ENCODE results near the gene EML1.

Gene EML1

GRCh38 chr14:99793213-99794150, at the start of gene EML1:
Gene EML1, plus strand, starts transcription at chr14:99793413. Its CDS starts 64 bp downstream, at chr14:99793477.
- DNase-seq (ENCODE audit: low spot score) = peak; percentile 92

GRCh38 chr14:99744199-99744872, 48.9 kb upstream of the EML1 start:
- no peak for DNase-seq (ENCODE audit: low spot score)

- DNase-seq (ENCODE audit: low spot score) = no peak
Measured at GRCh38 chr14:99744873-99745224, 48.4 kb upstream of the EML1 start.

- no peak for DNase-seq (ENCODE audit: low spot score)
Measured at GRCh38 chr14:99745307-99745951, 47.8 kb upstream of the EML1 start.

- DNase-seq (ENCODE audit: low spot score) = no peak
Measured at GRCh38 chr14:99747167-99747566, 46.0 kb upstream of the EML1 start.

- no peak for DNase-seq (ENCODE audit: low spot score)
Measured at GRCh38 chr14:99747582-99748330, 45.5 kb upstream of the EML1 start.

- no peak for DNase-seq (ENCODE audit: low spot score)
Measured at GRCh38 chr14:99748529-99748928, 44.7 kb upstream of the EML1 start.

GRCh38 chr14:99749142-99749541, 44.1 kb upstream of the EML1 start:
- DNase-seq (ENCODE audit: low spot score) = no peak

- DNase-seq (ENCODE audit: low spot score) = no peak
Measured at GRCh38 chr14:99749763-99750715, 43.2 kb upstream of the EML1 start.

- DNase-seq (ENCODE audit: low spot score) = no peak
Measured at GRCh38 chr14:99750746-99751450, 42.3 kb upstream of the EML1 start.

- DNase-seq (ENCODE audit: low spot score) = no peak
Measured at GRCh38 chr14:99751539-99752485, 41.4 kb upstream of the EML1 start.

- DNase-seq (ENCODE audit: low spot score) = no peak
Measured at GRCh38 chr14:99752486-99753121, 40.6 kb upstream of the EML1 start.

- no peak for DNase-seq (ENCODE audit: low spot score)
Measured at GRCh38 chr14:99753225-99754140, 39.7 kb upstream of the EML1 start.

- DNase-seq (ENCODE audit: low spot score) = no peak
Measured at GRCh38 chr14:99754141-99755067, 38.8 kb upstream of the EML1 start.

GRCh38 chr14:99755068-99755405, 38.2 kb upstream of the EML1 start:
- DNase-seq (ENCODE audit: low spot score) = no peak
